Peyer's patch (tissue), 4 donors: ENCODE data around the gene DNAJC21. TPM values are rescaled to one million over a fixed set of nuclear protein-coding genes. Genes with fewer than 3 reads are reported as not detected.
A peak's percentile ranks its signal among the peaks of the same experiment; 100 is the strongest.

ENCODE experiments used
- DNase-seq, 3 donors: peaks; one replicate each; pipeline ENCODE4 v3.0.0-alpha.2; 2017 to 2019
- H3K27ac ChIP-seq, 4 donors: fragments of 200-600 bp; sonication (generic); one replicate each; pipeline ENCODE4 v1.5.1; 2016 to 2019
- H3K27me3 ChIP-seq, 2 donors: fragments of 200-600 bp; sonication (generic); one replicate each; pipeline ENCODE4 v1.5.1; 2019
- H3K36me3 ChIP-seq, 3 donors: fragments of 200-600 bp; sonication (generic); one replicate each; pipeline ENCODE4 v1.5.1; 2016 to 2019
- H3K4me1 ChIP-seq, 4 donors: fragments of 200-600 bp; sonication (generic); one replicate each; pipeline ENCODE4 v1.5.1; 2016 to 2019
- H3K4me3 ChIP-seq, 4 donors: fragments of 200-600 bp; sonication (generic); 1 replicate in 3 of 4; 2 replicates in 1 of 4; pipeline ENCODE4 v1.5.1; 2016 to 2019; ENCODE audit warnings: mild to moderate bottlenecking in 1 of 4
- H3K9me3 ChIP-seq, 4 donors: fragments of 200-600 bp; sonication (generic); one replicate each; pipeline ENCODE4 v1.5.1; 2016 to 2019; ENCODE audit warnings: mild to moderate bottlenecking in 1 of 4
- POLR2A ChIP-seq, 2 donors: fragments of 450-650 bp; IDR thresholded peaks; one replicate each; pipeline ENCODE4 v1.5.1; 2017; ENCODE audit warnings: antibody characterized with exemption in 2 of 2, mild to moderate bottlenecking in 2 of 2, moderate library complexity in 2 of 2
- total RNA-seq, 4 donors: library from RNA; depleted of rRNA; stranded (reverse); fragments of >200 nt; gene quantifications; one replicate each; pipeline ENCODE4 v1.1.0, GENCODE V29; 2016
- TF ChIP-seq, protein P1 (sequence below), 6 experiments: fragments of 450-650 bp in 4 of 6; fragments of 200-600 bp in 2 of 6; sonication (generic) in 1 of 6; IDR thresholded peaks; one replicate each; pipeline ENCODE4 v1.5.1; 2017 to 2019; ENCODE audit warnings: antibody characterized with exemption in 6 of 6, mild to moderate bottlenecking in 3 of 6, moderate library complexity in 1 of 6

The DNAJC21 gene
- total RNA-seq, 4 donors from 2014 or later = 17.5 to 64.4 (median 32.2) TPM

DNA sequence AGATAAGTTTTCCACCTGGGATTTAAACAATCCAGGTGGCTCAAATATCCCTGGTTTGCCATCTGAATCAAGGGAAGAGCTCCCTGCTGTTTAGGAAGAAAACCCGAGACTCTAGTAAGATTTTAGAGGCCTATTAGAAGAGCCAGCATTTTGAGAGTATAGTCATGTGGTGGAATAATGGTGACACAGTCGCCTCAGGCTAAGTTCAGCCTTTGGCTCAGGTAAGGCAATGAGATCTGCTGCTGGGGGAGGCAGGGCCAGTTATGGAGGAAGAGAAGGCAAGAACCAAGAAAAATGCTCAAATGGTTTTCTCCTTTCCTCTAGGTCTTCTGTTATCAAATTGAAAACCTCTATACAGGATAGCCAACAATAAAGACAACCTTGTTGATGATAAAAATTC is 30.3 kb upstream of the DNAJC21 start:
- Histone ChIP-seq H3K4me1 (no peaks in the 10 kb centered on the region), H3K36me3 (no peaks in the 10 kb centered on the region), H3K27me3 (no peaks in the 10 kb centered on the region), H3K4me3 (no peak overlapping the region), H3K27ac (no peak overlapping the region), H3K9me3 (no peaks in the 10 kb centered on the region)
- DNase-seq = no peak
- no peak for TF ChIP-seq POLR2A (IDR thresholded peaks at IDR 0.05)
- TF ChIP-seq, protein P1, sequence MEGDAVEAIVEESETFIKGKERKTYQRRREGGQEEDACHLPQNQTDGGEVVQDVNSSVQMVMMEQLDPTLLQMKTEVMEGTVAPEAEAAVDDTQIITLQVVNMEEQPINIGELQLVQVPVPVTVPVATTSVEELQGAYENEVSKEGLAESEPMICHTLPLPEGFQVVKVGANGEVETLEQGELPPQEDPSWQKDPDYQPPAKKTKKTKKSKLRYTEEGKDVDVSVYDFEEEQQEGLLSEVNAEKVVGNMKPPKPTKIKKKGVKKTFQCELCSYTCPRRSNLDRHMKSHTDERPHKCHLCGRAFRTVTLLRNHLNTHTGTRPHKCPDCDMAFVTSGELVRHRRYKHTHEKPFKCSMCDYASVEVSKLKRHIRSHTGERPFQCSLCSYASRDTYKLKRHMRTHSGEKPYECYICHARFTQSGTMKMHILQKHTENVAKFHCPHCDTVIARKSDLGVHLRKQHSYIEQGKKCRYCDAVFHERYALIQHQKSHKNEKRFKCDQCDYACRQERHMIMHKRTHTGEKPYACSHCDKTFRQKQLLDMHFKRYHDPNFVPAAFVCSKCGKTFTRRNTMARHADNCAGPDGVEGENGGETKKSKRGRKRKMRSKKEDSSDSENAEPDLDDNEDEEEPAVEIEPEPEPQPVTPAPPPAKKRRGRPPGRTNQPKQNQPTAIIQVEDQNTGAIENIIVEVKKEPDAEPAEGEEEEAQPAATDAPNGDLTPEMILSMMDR (IDR thresholded peaks at IDR 0.05) = no peak

DNA sequence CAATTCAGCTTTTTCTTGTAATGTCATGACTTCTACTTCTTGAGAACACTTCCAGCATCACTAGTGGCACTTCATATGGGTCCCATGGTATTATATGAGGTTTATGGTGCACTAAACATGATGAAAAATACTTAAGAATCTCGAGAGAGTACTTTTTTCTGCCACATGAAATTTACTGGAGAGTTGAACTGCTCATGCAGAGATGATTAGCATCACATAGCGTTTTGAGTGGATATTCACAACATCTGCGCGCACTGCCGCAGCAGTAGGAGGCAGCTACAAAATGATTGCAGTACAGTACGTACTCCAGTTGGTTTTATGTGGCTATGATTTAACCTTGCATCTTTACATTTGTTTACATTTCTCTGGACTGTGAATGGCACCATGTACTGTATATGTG is 28.7 kb upstream of the DNAJC21 start:
- Histone ChIP-seq H3K27ac (no peak overlapping the region), H3K4me3 (no peak overlapping the region), H3K4me1 (no peaks in the 10 kb centered on the region), H3K36me3 (no peaks in the 10 kb centered on the region), H3K27me3 (no peaks in the 10 kb centered on the region), H3K9me3 (no peaks in the 10 kb centered on the region)
- DNase-seq = no peak
- TF ChIP-seq, protein P1 (IDR thresholded peaks at IDR 0.05) = no peak
- no peak for TF ChIP-seq POLR2A (IDR thresholded peaks at IDR 0.05)

DNA sequence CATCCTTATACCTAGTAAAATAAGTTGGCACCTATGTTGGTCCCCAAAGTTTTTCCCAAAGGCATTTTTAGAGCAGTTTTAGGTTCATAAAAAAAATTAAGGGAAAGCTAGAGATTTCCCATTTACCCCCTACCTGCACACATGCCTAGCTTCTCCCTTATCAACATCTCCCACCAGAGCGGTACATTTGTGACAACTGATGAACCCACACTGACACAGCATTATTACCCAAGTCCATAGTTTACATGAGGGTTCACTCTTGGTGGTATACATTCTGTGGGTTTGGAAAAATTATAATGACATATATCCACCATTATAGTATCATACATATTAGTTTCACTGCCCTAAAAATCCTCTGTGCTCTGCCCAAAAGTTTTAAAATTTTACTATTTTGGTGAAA is 26.1 kb upstream of the DNAJC21 start:
- Histone ChIP-seq H3K4me1 (no peaks in the 10 kb centered on the region), H3K27ac (no peak overlapping the region), H3K4me3 (no peak overlapping the region), H3K9me3 (no peaks in the 10 kb centered on the region), H3K27me3 (no peaks in the 10 kb centered on the region), H3K36me3 (peaks cover 0 to under 1% (median 0%) of the 10 kb centered on the region in 3 donors)
- no peak for DNase-seq
- no peak for TF ChIP-seq POLR2A (IDR thresholded peaks at IDR 0.05)

DNA sequence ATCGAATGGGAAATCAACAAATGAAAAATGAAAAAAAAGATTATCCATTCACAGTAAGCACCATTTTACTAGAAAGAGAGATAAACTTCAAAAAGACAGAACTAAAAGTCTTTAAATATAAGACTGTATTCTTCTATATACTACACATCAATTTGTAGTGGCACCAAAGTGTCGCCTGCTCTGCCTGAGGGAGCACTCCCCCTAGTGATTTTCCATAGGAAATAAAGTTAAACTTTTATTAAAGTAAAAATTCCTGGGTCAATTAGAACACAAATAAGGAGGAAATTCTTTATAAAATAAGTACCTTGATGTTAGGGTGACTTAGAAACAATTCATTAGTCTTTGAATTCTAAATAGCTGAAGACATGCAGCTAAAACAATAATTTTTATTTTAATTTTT is 23.8 kb upstream of the DNAJC21 start:
- TF ChIP-seq, protein P1 (IDR thresholded peaks at IDR 0.05) = peak in 1 of 6 experiments; percentile 18
- no peak for TF ChIP-seq POLR2A (IDR thresholded peaks at IDR 0.05)
- H3K36me3 ChIP-seq = peaks cover 0 to 12% (median 0%) of the 10 kb centered on the region in 3 donors
- DNase-seq = no peak
- H3K4me3 ChIP-seq = no peak overlapping the region
- H3K27ac ChIP-seq = no peak overlapping the region
- no peaks in the 10 kb centered on the region for H3K9me3 ChIP-seq
- no peaks in the 10 kb centered on the region for H3K27me3 ChIP-seq
- no peaks in the 10 kb centered on the region for H3K4me1 ChIP-seq

DNA sequence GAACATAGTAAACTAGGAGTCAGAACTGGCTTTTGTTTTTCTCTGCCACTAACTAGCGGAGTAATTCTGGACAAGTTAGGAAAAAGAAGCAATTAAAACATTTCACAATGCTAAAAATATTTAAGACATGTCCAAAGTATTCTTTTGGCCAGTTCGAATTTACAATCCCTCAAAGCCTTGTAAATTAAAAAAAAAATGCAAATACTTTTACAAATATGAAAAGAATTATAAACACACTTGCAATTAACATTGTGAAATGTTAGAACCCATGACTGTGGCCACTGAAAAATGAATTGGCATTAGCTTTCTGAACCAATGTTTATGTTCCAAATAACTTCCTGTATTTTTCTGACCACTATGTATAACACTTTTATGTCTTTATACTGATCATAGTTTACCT is 16.3 kb upstream of the DNAJC21 start:
- Histone ChIP-seq H3K36me3 (peaks cover 0 to 29% (median 0%) of the 10 kb centered on the region in 3 donors), H3K4me1 (peaks cover 0 to 27% (median 13%) of the 10 kb centered on the region in 4 donors), H3K27ac (no peak overlapping the region), H3K4me3 (no peak overlapping the region), H3K27me3 (no peaks in the 10 kb centered on the region), H3K9me3 (no peaks in the 10 kb centered on the region)
- DNase-seq = no peak
- no peak for TF ChIP-seq POLR2A (IDR thresholded peaks at IDR 0.05)
- TF ChIP-seq, protein P1 (IDR thresholded peaks at IDR 0.05) = no peak

DNA sequence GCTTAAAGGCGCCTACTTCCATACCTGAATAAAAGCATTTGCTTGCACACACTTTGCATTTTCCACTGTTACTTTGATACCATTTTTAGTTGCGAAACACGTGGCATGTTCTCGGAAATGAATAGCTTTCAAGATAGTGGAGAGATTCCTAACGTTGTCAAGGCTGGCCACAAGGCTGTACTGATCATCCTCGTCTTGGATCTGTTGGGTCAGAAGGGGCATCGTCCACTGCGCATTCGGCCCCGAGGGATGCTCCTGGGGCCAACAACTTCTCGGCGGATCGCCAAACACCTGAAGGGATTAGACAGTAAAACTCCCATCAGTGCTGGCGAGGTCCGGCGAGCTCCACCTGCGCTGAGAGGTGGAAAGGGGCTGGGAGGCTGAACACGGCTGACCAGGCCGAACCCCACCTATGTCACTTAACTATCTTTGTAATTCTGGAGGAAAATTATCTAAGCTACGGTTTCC is 14.7 kb upstream of the DNAJC21 start:
- no peaks in the 10 kb centered on the region for H3K27me3 ChIP-seq
- H3K9me3 ChIP-seq = no peaks in the 10 kb centered on the region
- DNase-seq = peak; percentile 21 to 60 (median 54)
- TF ChIP-seq, protein P1 (IDR thresholded peaks at IDR 0.05) = no peak
- TF ChIP-seq POLR2A (IDR thresholded peaks at IDR 0.05) = no peak
- H3K4me3 ChIP-seq = peak overlapping the region; percentile 77 to 96 (median 86)
- H3K36me3 ChIP-seq = peaks cover 0 to 21% (median 0%) of the 10 kb centered on the region in 3 donors
- peaks cover 0 to 27% (median 13%) of the 10 kb centered on the region in 4 donors for H3K4me1 ChIP-seq
- peak overlapping the region; percentile 78 to 90 (median 88) for H3K27ac ChIP-seq
